ENCODE results near the gene TMEM117.

DNA sequence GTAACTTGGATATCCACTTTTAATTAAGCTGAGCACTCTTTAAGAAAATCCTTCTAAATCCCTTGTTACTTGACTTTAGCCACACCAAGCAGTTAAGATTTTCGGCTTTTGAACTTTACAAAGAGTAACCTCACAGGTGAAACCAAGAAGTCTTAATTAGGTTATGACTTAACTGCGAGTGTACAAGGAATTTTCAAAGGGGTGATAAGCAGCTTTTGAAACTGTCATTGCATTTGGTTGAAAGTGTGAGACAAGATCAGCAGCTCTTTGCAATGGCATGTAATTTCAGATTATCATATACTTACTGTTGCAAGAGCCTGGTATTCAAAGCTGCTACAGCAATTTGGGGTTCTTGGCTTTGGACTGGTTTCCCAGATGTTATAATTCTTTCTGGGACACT is 137.5 kb downstream of the TMEM117 start:
- TF ChIP-seq, protein P1, sequence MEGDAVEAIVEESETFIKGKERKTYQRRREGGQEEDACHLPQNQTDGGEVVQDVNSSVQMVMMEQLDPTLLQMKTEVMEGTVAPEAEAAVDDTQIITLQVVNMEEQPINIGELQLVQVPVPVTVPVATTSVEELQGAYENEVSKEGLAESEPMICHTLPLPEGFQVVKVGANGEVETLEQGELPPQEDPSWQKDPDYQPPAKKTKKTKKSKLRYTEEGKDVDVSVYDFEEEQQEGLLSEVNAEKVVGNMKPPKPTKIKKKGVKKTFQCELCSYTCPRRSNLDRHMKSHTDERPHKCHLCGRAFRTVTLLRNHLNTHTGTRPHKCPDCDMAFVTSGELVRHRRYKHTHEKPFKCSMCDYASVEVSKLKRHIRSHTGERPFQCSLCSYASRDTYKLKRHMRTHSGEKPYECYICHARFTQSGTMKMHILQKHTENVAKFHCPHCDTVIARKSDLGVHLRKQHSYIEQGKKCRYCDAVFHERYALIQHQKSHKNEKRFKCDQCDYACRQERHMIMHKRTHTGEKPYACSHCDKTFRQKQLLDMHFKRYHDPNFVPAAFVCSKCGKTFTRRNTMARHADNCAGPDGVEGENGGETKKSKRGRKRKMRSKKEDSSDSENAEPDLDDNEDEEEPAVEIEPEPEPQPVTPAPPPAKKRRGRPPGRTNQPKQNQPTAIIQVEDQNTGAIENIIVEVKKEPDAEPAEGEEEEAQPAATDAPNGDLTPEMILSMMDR (IDR thresholded peaks at IDR 0.05) = no peak
- no peak for TF ChIP-seq POLR2A (IDR thresholded peaks at IDR 0.05)

All from esophagus squamous epithelium (tissue), 4 donors.